Fibroblast of the aortic adventitia (primary cell): ENCODE data around the gene ATP5PO. TPM values are rescaled to one million over a fixed set of nuclear protein-coding genes. Genes with fewer than 3 reads are reported as not detected.
A peak's percentile ranks its signal among the peaks of the same experiment; 100 is the strongest.

Experiments used
- DNase-seq: peaks from one replicate; pipeline ENCODE4 v3.0.0-alpha.2; 2010; ENCODE audit warnings: low read depth
- H3K4me3 ChIP-seq: 2 replicates; pipeline ENCODE4 v1.5.1; 2011; ENCODE audit warnings: low read depth, mild to moderate bottlenecking, control low read depth, low read length, moderate library complexity
- CTCF ChIP-seq: IDR thresholded peaks from 2 replicates; pipeline ENCODE4 v1.5.1; 2011; ENCODE audit warnings: mild to moderate bottlenecking, low read length, control low read depth, inconsistent platforms; ENCODE audit not compliant: insufficient read depth
- total RNA-seq: library from RNA; depleted of rRNA; stranded (reverse); fragments of >200 nt; gene quantifications from 2 replicates; pipeline ENCODE4 v1.2.3, GENCODE V29; 2012; ENCODE audit warnings: low replicate concordance

ATP5PO gene
- total RNA-seq, 1 donor, result 304 TPM

- DNase-seq, result peak; percentile 65
- TF ChIP-seq CTCF, result peak; percentile 54
- no peak overlapping the region for H3K4me3 ChIP-seq
Observed at GRCh38 chr21:33901412-33902288, 14.0 kb downstream of the ATP5PO start.

GRCh38 chr21:33899199-33899598 lies 16.4 kb downstream of the ATP5PO start:
- peak; percentile 23 for DNase-seq
- H3K4me3 ChIP-seq, result no peak overlapping the region
- TF ChIP-seq CTCF, result no peak

GRCh38 chr21:33898586-33898985 lies 17.0 kb downstream of the ATP5PO start:
- no peak for DNase-seq
- no peak for TF ChIP-seq CTCF
- no peak overlapping the region for H3K4me3 ChIP-seq

GRCh38 chr21:33897739-33898138 lies 17.9 kb downstream of the ATP5PO start:
- DNase-seq, result no peak
- H3K4me3 ChIP-seq, result no peak overlapping the region

GRCh38 chr21:33897098-33897497 lies 18.5 kb downstream of the ATP5PO start:
- TF ChIP-seq CTCF, result no peak
- H3K4me3 ChIP-seq, result no peak overlapping the region
- no peak for DNase-seq

More at GRCh38 chr21:33897739-33898138, 17.9 kb downstream of the ATP5PO start:
- no peak for TF ChIP-seq CTCF

GRCh38 chr21:33896691-33897090 lies 18.9 kb downstream of the ATP5PO start:
- no peak for TF ChIP-seq CTCF
- H3K4me3 ChIP-seq, result no peak overlapping the region
- no peak for DNase-seq
